Astrocyte (in vitro differentiated cells and primary cell): ENCODE data around the gene ASIC4. TPM values are rescaled to one million over a fixed set of nuclear protein-coding genes. Genes with fewer than 3 reads are reported as not detected.

Source experiments
- DNase-seq: peaks from one replicate; pipeline ENCODE4 v3.0.0-alpha.2; 2010; ENCODE audit warnings: low read depth
- FAIRE-seq: peaks from 2 replicates; lab custom pipeline; 2011; peaks lifted over from hg19 to GRCh38; lab: Jason Lieb, UNC
- H2AFZ ChIP-seq: 2 replicates; pipeline ENCODE4 v1.6.0; 2012; ENCODE audit warnings: low read depth, low read length, inconsistent platforms
- H3K27ac ChIP-seq: 2 replicates; pipeline ENCODE4 v1.5.1; 2011; ENCODE audit warnings: low read depth, low read length, inconsistent platforms
- H3K27me3 ChIP-seq: 2 replicates; pipeline ENCODE4 v1.6.0; 2011; ENCODE audit warnings: low read length, inconsistent platforms; ENCODE audit not compliant: insufficient read depth
- H3K36me3 ChIP-seq: 2 replicates; pipeline ENCODE4 v1.5.1; 2011; ENCODE audit warnings: low read length, inconsistent platforms; ENCODE audit not compliant: insufficient read depth
- H3K4me1 ChIP-seq: 2 replicates; pipeline ENCODE4 v1.5.1; 2011; ENCODE audit warnings: low read length, inconsistent platforms; ENCODE audit not compliant: insufficient read depth
- H3K4me2 ChIP-seq: 2 replicates; pipeline ENCODE4 v1.6.0; 2012; ENCODE audit warnings: low read length, inconsistent platforms
- H3K4me3 ChIP-seq: 2 replicates; pipeline ENCODE4 v1.5.1; 2011; ENCODE audit warnings: low read depth, mild to moderate bottlenecking, low read length, inconsistent platforms; ENCODE audit not compliant: insufficient read depth
- H3K79me2 ChIP-seq: 2 replicates; pipeline ENCODE4 v1.6.0; 2012; ENCODE audit warnings: mild to moderate bottlenecking, low read length, inconsistent platforms; ENCODE audit not compliant: insufficient read depth
- H3K9ac ChIP-seq: 2 replicates; pipeline ENCODE4 v1.6.0; 2012; ENCODE audit warnings: mild to moderate bottlenecking, low read length, inconsistent platforms
- H3K9me3 ChIP-seq: 2 replicates; pipeline ENCODE4 v1.5.1; 2012; ENCODE audit warnings: low read depth, mild to moderate bottlenecking, low read length, inconsistent platforms; ENCODE audit not compliant: insufficient read depth
- H4K20me1 ChIP-seq: 2 replicates; pipeline ENCODE4 v1.6.0; 2012; ENCODE audit warnings: low read length, inconsistent platforms; ENCODE audit not compliant: insufficient read depth
- H3K27ac Mint-ChIP-seq: one replicate; pipeline ENCODE4 v1.8.0; 2021; ENCODE audit warnings: mild to moderate bottlenecking, mixed read lengths; ENCODE audit not compliant: unreplicated experiment
- H3K27me3 Mint-ChIP-seq: one replicate; pipeline ENCODE4 v1.8.0; 2021; ENCODE audit warnings: low read depth, mixed read lengths; ENCODE audit not compliant: unreplicated experiment
- H3K36me3 Mint-ChIP-seq: one replicate; pipeline ENCODE4 v1.8.0; 2021; ENCODE audit warnings: low read depth, mixed read lengths; ENCODE audit not compliant: unreplicated experiment
- H3K4me1 Mint-ChIP-seq: one replicate; pipeline ENCODE4 v1.8.0; 2021; ENCODE audit warnings: low read depth, mixed read lengths; ENCODE audit not compliant: unreplicated experiment
- H3K4me3 Mint-ChIP-seq: one replicate; pipeline ENCODE4 v1.8.0; 2021; ENCODE audit warnings: mild to moderate bottlenecking, moderate library complexity, mixed read lengths; ENCODE audit not compliant: unreplicated experiment
- H3K9me3 Mint-ChIP-seq: one replicate; pipeline ENCODE4 v1.8.0; 2021; ENCODE audit warnings: mild to moderate bottlenecking, mixed read lengths; ENCODE audit not compliant: unreplicated experiment
- CTCF ChIP-seq: IDR thresholded peaks from 2 replicates; pipeline ENCODE4 v1.5.1; 2011; ENCODE audit warnings: low read depth, mild to moderate bottlenecking, inconsistent platforms, low read length, moderate library complexity; ENCODE audit not compliant: insufficient read depth
- EZH2 ChIP-seq: IDR thresholded peaks from 2 replicates; pipeline ENCODE4 v1.6.1; 2012; ENCODE audit warnings: mild to moderate bottlenecking, low read length, inconsistent platforms; ENCODE audit not compliant: insufficient read depth
- total RNA-seq: library from RNA; stranded (reverse); gene quantifications from 2 replicates; pipeline ENCODE4 v1.2.1, GENCODE V29; 2021

ASIC4 gene
- total RNA-seq, 1 donor from 2014 or later, result 0.39 TPM

GRCh38 chr2:219526320-219527075, 12.2 kb downstream of the ASIC4 start:
- no peak for DNase-seq
- H3K9me3 ChIP-seq, result no peaks in the 10 kb centered on the region
- no peak overlapping the region for H3K4me3 ChIP-seq
- TF ChIP-seq CTCF, result no peak
- TF ChIP-seq EZH2, result no peak
- no peak overlapping the region for H3K9ac ChIP-seq
- H4K20me1 ChIP-seq, result no peaks in the 10 kb centered on the region
- Mint-ChIP-seq H3K36me3 (no peaks in the 10 kb centered on the region), H3K27ac (peak overlapping the region; percentile 77), H3K9me3 (no peaks in the 10 kb centered on the region), H3K27me3 (peaks cover 60% of the 10 kb centered on the region), H3K4me1 (peaks cover 15% of the 10 kb centered on the region), H3K4me3 (peak overlapping the region; percentile 67)
- no peaks in the 10 kb centered on the region for H3K79me2 ChIP-seq
- peaks cover 23% of the 10 kb centered on the region for H3K4me1 ChIP-seq
- H3K4me2 ChIP-seq, result no peak overlapping the region
- FAIRE-seq, result no peak
- H3K27ac ChIP-seq, result no peak overlapping the region
- no peak overlapping the region for H2AFZ ChIP-seq
- peaks cover 17% of the 10 kb centered on the region for H3K27me3 ChIP-seq
- H3K36me3 ChIP-seq, result no peaks in the 10 kb centered on the region

- DNase-seq, result no peak
- Mint-ChIP-seq H3K4me3 (peak overlapping the region; percentile 54), H3K9me3 (no peaks in the 10 kb centered on the region), H3K27me3 (peaks cover 61% of the 10 kb centered on the region), H3K36me3 (no peaks in the 10 kb centered on the region), H3K27ac (no peak overlapping the region), H3K4me1 (peaks cover 10% of the 10 kb centered on the region)
- no peaks in the 10 kb centered on the region for H3K79me2 ChIP-seq
- no peak for FAIRE-seq
- no peak overlapping the region for H2AFZ ChIP-seq
- H4K20me1 ChIP-seq, result no peaks in the 10 kb centered on the region
- TF ChIP-seq EZH2, result no peak
- TF ChIP-seq CTCF, result no peak
- no peak overlapping the region for H3K27ac ChIP-seq
- no peaks in the 10 kb centered on the region for H3K9me3 ChIP-seq
- H3K27me3 ChIP-seq, result peaks cover 17% of the 10 kb centered on the region
- H3K9ac ChIP-seq, result no peak overlapping the region
- H3K4me1 ChIP-seq, result peaks cover 18% of the 10 kb centered on the region
- H3K4me2 ChIP-seq, result no peak overlapping the region
- H3K36me3 ChIP-seq, result no peaks in the 10 kb centered on the region
- H3K4me3 ChIP-seq, result no peak overlapping the region
Observed at GRCh38 chr2:219527076-219527394, 12.8 kb downstream of the ASIC4 start.

- Histone ChIP-seq H3K4me2 (no peak overlapping the region), H3K36me3 (no peaks in the 10 kb centered on the region), H3K79me2 (no peaks in the 10 kb centered on the region), H3K9ac (no peak overlapping the region), H2AFZ (no peak overlapping the region), H3K4me1 (peaks cover 15% of the 10 kb centered on the region), H3K4me3 (no peak overlapping the region), H3K27me3 (peaks cover 17% of the 10 kb centered on the region), H3K27ac (no peak overlapping the region), H3K9me3 (no peaks in the 10 kb centered on the region), H4K20me1 (no peaks in the 10 kb centered on the region)
- Mint-ChIP-seq H3K4me1 (peaks cover 9% of the 10 kb centered on the region), H3K36me3 (no peaks in the 10 kb centered on the region), H3K27me3 (peaks cover 62% of the 10 kb centered on the region), H3K9me3 (no peaks in the 10 kb centered on the region), H3K27ac (no peak overlapping the region), H3K4me3 (peak overlapping the region; percentile 54)
- no peak for TF ChIP-seq CTCF
- TF ChIP-seq EZH2, result no peak
- FAIRE-seq (no peak), DNase-seq (no peak)
Observed at GRCh38 chr2:219527472-219527871, 13.2 kb downstream of the ASIC4 start.
